ENCODE results near the gene HBA2.
"Not testable (repeated sequence)": the region's sequence is repeated elsewhere in the genome, so short reads cannot be mapped to it uniquely, and the experiment has no call there.

Gene HBA2

GRCh38 chr16:194516-194915, 21.8 kb downstream of the HBA2 start:
- no peak for DNase-seq (ENCODE audit: low read depth)

GRCh38 chr16:200388-200787, 27.7 kb downstream of the HBA2 start:
- no peak for DNase-seq (ENCODE audit: low read depth)

GRCh38 chr16:203246-203645, 30.6 kb downstream of the HBA2 start:
- DNase-seq (ENCODE audit: low read depth) = no peak

- DNase-seq (ENCODE audit: low read depth) = not testable (repeated sequence)
Measured at GRCh38 chr16:204046-204445, 31.4 kb downstream of the HBA2 start.

- DNase-seq (ENCODE audit: low read depth) = not testable (repeated sequence)
Measured at GRCh38 chr16:209359-209758, 36.7 kb downstream of the HBA2 start.

- not testable (repeated sequence) for DNase-seq (ENCODE audit: low read depth)
Measured at GRCh38 chr16:211631-212180, 39.0 kb downstream of the HBA2 start.

- DNase-seq (ENCODE audit: low read depth) = no peak
Measured at GRCh38 chr16:212999-213398, 40.3 kb downstream of the HBA2 start.

GRCh38 chr16:220021-220420, 47.3 kb downstream of the HBA2 start:
- no peak for DNase-seq (ENCODE audit: low read depth)
